ENCODE data around the gene ADSL.

DNA sequence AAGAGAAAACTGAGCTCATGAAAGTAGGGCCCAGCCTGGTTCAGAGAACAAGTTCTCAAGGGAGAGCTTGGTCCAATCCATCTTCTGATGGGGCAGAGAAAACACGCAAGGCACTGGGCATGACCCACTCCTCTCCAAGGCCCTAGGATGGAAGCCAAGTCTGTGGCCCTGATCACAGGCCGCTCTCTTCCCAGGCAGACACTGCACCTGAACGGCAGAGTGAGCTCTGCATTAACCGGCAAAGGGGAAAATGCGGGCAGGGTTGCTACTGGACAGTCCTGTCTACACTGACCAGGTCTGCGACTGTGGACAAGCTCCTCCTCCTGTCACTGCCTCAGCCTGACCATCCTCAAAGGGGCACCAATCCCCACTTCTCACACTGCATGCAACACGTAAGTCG lies 73.4 kb downstream of the ADSL start:
- TF ChIP-seq, protein P1, sequence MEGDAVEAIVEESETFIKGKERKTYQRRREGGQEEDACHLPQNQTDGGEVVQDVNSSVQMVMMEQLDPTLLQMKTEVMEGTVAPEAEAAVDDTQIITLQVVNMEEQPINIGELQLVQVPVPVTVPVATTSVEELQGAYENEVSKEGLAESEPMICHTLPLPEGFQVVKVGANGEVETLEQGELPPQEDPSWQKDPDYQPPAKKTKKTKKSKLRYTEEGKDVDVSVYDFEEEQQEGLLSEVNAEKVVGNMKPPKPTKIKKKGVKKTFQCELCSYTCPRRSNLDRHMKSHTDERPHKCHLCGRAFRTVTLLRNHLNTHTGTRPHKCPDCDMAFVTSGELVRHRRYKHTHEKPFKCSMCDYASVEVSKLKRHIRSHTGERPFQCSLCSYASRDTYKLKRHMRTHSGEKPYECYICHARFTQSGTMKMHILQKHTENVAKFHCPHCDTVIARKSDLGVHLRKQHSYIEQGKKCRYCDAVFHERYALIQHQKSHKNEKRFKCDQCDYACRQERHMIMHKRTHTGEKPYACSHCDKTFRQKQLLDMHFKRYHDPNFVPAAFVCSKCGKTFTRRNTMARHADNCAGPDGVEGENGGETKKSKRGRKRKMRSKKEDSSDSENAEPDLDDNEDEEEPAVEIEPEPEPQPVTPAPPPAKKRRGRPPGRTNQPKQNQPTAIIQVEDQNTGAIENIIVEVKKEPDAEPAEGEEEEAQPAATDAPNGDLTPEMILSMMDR (IDR thresholded peaks at IDR 0.05; ENCODE audit: low read depth, low read length, missing input control), result no peak
- TF ChIP-seq, protein P2, sequence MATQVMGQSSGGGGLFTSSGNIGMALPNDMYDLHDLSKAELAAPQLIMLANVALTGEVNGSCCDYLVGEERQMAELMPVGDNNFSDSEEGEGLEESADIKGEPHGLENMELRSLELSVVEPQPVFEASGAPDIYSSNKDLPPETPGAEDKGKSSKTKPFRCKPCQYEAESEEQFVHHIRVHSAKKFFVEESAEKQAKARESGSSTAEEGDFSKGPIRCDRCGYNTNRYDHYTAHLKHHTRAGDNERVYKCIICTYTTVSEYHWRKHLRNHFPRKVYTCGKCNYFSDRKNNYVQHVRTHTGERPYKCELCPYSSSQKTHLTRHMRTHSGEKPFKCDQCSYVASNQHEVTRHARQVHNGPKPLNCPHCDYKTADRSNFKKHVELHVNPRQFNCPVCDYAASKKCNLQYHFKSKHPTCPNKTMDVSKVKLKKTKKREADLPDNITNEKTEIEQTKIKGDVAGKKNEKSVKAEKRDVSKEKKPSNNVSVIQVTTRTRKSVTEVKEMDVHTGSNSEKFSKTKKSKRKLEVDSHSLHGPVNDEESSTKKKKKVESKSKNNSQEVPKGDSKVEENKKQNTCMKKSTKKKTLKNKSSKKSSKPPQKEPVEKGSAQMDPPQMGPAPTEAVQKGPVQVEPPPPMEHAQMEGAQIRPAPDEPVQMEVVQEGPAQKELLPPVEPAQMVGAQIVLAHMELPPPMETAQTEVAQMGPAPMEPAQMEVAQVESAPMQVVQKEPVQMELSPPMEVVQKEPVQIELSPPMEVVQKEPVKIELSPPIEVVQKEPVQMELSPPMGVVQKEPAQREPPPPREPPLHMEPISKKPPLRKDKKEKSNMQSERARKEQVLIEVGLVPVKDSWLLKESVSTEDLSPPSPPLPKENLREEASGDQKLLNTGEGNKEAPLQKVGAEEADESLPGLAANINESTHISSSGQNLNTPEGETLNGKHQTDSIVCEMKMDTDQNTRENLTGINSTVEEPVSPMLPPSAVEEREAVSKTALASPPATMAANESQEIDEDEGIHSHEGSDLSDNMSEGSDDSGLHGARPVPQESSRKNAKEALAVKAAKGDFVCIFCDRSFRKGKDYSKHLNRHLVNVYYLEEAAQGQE (IDR thresholded peaks at IDR 0.05), result no peak
- no peak for TF ChIP-seq RXRA (IDR thresholded peaks at IDR 0.05)
- TF ChIP-seq YY1 (IDR thresholded peaks at IDR 0.05), result no peak
- no peak for TF ChIP-seq EGR1 (IDR thresholded peaks at IDR 0.05; ENCODE audit: low read depth in 2 of 2)
- TF ChIP-seq, protein P3, sequence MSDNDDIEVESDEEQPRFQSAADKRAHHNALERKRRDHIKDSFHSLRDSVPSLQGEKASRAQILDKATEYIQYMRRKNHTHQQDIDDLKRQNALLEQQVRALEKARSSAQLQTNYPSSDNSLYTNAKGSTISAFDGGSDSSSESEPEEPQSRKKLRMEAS (IDR thresholded peaks at IDR 0.05), result no peak
- TF ChIP-seq, protein P4, sequence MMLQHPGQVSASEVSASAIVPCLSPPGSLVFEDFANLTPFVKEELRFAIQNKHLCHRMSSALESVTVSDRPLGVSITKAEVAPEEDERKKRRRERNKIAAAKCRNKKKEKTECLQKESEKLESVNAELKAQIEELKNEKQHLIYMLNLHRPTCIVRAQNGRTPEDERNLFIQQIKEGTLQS (IDR thresholded peaks at IDR 0.05), result no peak
- TF ChIP-seq SP1 (IDR thresholded peaks at IDR 0.05), result no peak
- no peak for TF ChIP-seq RAD21 (IDR thresholded peaks at IDR 0.05)
- no peak for TF ChIP-seq HNF4A (conservative IDR thresholded peaks at IDR 0.05)

Data from liver (tissue), 3 donors.